H9 (cell line): Measurements from ENCODE around the gene WFDC1. TPM values are rescaled to one million over a fixed set of nuclear protein-coding genes. Genes with fewer than 3 reads are reported as not detected.

Experiments used
- DNase-seq: peaks from one replicate; pipeline ENCODE4 v3.0.0-alpha.2; 2017
- H2AFZ ChIP-seq: one replicate; pipeline ENCODE4 v1.6.1; 2013; ENCODE audit warnings: mild to moderate bottlenecking, low read length, control low read depth, moderate library complexity
- H2AK5ac ChIP-seq: 2 replicates; pipeline ENCODE4 v1.6.1; 2013; ENCODE audit warnings: low read length, control low read depth, mixed read lengths; ENCODE audit not compliant: insufficient read length
- H2BK120ac ChIP-seq: one replicate; pipeline ENCODE4 v1.6.1; 2013; ENCODE audit warnings: low read depth, mild to moderate bottlenecking, low read length, control low read depth, inconsistent platforms; ENCODE audit not compliant: poor library complexity, severe bottlenecking
- H2BK12ac ChIP-seq: 2 replicates; pipeline ENCODE4 v1.6.1; 2013; ENCODE audit warnings: low read length, control low read depth, mixed read lengths, low read depth; ENCODE audit not compliant: insufficient read length
- H2BK15ac ChIP-seq: 2 replicates; pipeline ENCODE4 v1.6.1; 2013; ENCODE audit warnings: low read depth, low read length, control low read depth
- H2BK20ac ChIP-seq: one replicate; pipeline ENCODE4 v1.6.1; 2013; ENCODE audit warnings: low read depth, mild to moderate bottlenecking, low read length, control low read depth, inconsistent platforms; ENCODE audit not compliant: poor library complexity, severe bottlenecking
- H2BK5ac ChIP-seq: 2 replicates; pipeline ENCODE4 v1.6.1; 2013; ENCODE audit warnings: low read length, control low read depth, mixed read lengths; ENCODE audit not compliant: insufficient read length
- H3K14ac ChIP-seq: 2 replicates; pipeline ENCODE4 v1.6.1; 2013; ENCODE audit warnings: low read length, control low read depth; ENCODE audit not compliant: insufficient read depth
- H3K18ac ChIP-seq: 2 replicates; pipeline ENCODE4 v1.6.1; 2013; ENCODE audit warnings: low read depth, mild to moderate bottlenecking, mixed read lengths, low read length, control low read depth; ENCODE audit not compliant: insufficient read length
- H3K23ac ChIP-seq: 2 replicates; pipeline ENCODE4 v1.6.1; 2013; ENCODE audit warnings: low read length, control low read depth, mixed read lengths, low read depth; ENCODE audit not compliant: insufficient read length
- H3K23me2 ChIP-seq: 2 replicates; pipeline ENCODE4 v1.6.1; 2013; ENCODE audit warnings: low read depth, mild to moderate bottlenecking, mixed read lengths, low read length, control low read depth; ENCODE audit not compliant: insufficient read length, poor library complexity, severe bottlenecking
- H3K27ac ChIP-seq: 2 replicates; pipeline ENCODE4 v1.5.1; 2013; ENCODE audit warnings: low read length, control low read depth, mixed read lengths, low read depth; ENCODE audit not compliant: insufficient read length
- H3K27me3 ChIP-seq: 2 replicates; pipeline ENCODE4 v1.6.1; 2013; ENCODE audit warnings: low read length, control low read depth, inconsistent platforms; ENCODE audit not compliant: insufficient read depth
- H3K4ac ChIP-seq: 2 replicates; pipeline ENCODE4 v1.6.1; 2013; ENCODE audit warnings: low read depth, mild to moderate bottlenecking, control low read depth, inconsistent platforms, low read length, moderate library complexity
- H3K4me1 ChIP-seq: 2 replicates; pipeline ENCODE4 v1.6.1; 2013; ENCODE audit warnings: low read length, control low read depth, inconsistent platforms; ENCODE audit not compliant: insufficient read depth
- H3K4me2 ChIP-seq: 2 replicates; pipeline ENCODE4 v1.6.1; 2013; ENCODE audit warnings: low read length, control low read depth, mixed read lengths; ENCODE audit not compliant: insufficient read length, insufficient read depth
- H3K56ac ChIP-seq: 2 replicates; pipeline ENCODE4 v1.6.1; 2013; ENCODE audit warnings: low read depth, mild to moderate bottlenecking, mixed read lengths, low read length, control low read depth; ENCODE audit not compliant: insufficient read length
- H3K79me1 ChIP-seq: 2 replicates; pipeline ENCODE4 v1.6.1; 2013; ENCODE audit warnings: low read depth, mild to moderate bottlenecking, moderate library complexity, low read length, control low read depth, inconsistent platforms; ENCODE audit not compliant: insufficient read depth, poor library complexity, severe bottlenecking
- H3K79me2 ChIP-seq: 2 replicates; pipeline ENCODE4 v1.6.1; 2013; ENCODE audit warnings: low read length, control low read depth, inconsistent platforms; ENCODE audit not compliant: insufficient read depth
- H3K9ac ChIP-seq: 2 replicates; pipeline ENCODE4 v1.6.1; 2013; ENCODE audit warnings: low read length, control low read depth, mixed read lengths; ENCODE audit not compliant: insufficient read length; ENCODE audit errors: extremely low read depth
- H3K9me3 ChIP-seq: one replicate; pipeline ENCODE4 v1.6.1; 2013; ENCODE audit warnings: low read depth, low read length, inconsistent platforms; ENCODE audit not compliant: control insufficient read depth
- H3T11ph ChIP-seq: one replicate; pipeline ENCODE4 v1.6.1; 2013; ENCODE audit warnings: mild to moderate bottlenecking, low read length, control low read depth, inconsistent platforms
- H4K20me1 ChIP-seq: one replicate; pipeline ENCODE4 v1.6.1; 2013; ENCODE audit not compliant: control insufficient read depth, insufficient read length, insufficient read depth
- H4K5ac ChIP-seq: 2 replicates; pipeline ENCODE4 v1.6.1; 2013; ENCODE audit warnings: low read depth, mild to moderate bottlenecking, mixed read lengths, low read length, control low read depth; ENCODE audit not compliant: insufficient read length
- H4K8ac ChIP-seq: replicated peaks from 2 replicates; pipeline ENCODE4 v1.6.1; 2013; ENCODE audit warnings: low read length, control low read depth, mixed read lengths, low read depth; ENCODE audit not compliant: insufficient read length
- H4K91ac ChIP-seq: 2 replicates; pipeline ENCODE4 v1.6.1; 2013; ENCODE audit warnings: low read depth, mild to moderate bottlenecking, moderate library complexity, mixed read lengths, low read length, control low read depth; ENCODE audit not compliant: insufficient read length
- H3K27ac Mint-ChIP-seq, 3 experiments: 2 replicates in 2 of 3; 3 replicates in 1 of 3; pipeline ENCODE4 v1.8.0; 2020 to 2021; ENCODE audit warnings: mixed read lengths in 3 of 3, mild to moderate bottlenecking in 1 of 3, moderate library complexity in 1 of 3
- H3K27me3 Mint-ChIP-seq: 2 replicates; pipeline ENCODE4 v1.8.0; 2021; ENCODE audit warnings: low read depth, mild to moderate bottlenecking, moderate library complexity, mixed read lengths
- H3K36me3 Mint-ChIP-seq, 3 experiments: 2 replicates in 2 of 3; 3 replicates in 1 of 3; pipeline ENCODE4 v1.8.0; 2020 to 2021; ENCODE audit warnings: low read depth in 3 of 3, mixed read lengths in 3 of 3; ENCODE audit not compliant: insufficient read depth in 1 of 3
- H3K4me1 Mint-ChIP-seq, 2 experiments: 2 replicates each; pipeline ENCODE4 v1.8.0; 2020; ENCODE audit warnings: mixed read lengths in 2 of 2
- H3K4me3 Mint-ChIP-seq, 2 experiments: 2 replicates in 1 of 2; 3 replicates in 1 of 2; pipeline ENCODE4 v1.8.0; 2020 to 2021; ENCODE audit warnings: mild to moderate bottlenecking in 2 of 2, mixed read lengths in 2 of 2, moderate library complexity in 1 of 2
- H3K9me3 Mint-ChIP-seq, 2 experiments: 2 replicates in 1 of 2; 3 replicates in 1 of 2; pipeline ENCODE4 v1.8.0; 2020; ENCODE audit warnings: mild to moderate bottlenecking in 2 of 2, mixed read lengths in 2 of 2, moderate library complexity in 1 of 2
- CTCF ChIP-seq: fragments of 200-600 bp; sonication (generic); conservative IDR thresholded peaks from 3 replicates; pipeline ENCODE4 v1.8.0; 2021; ENCODE audit warnings: antibody characterized with exemption, mild to moderate bottlenecking
- WGBS: extraction: QIAGEN DNeasy Blood & Tissue Kit; methylation state at CpG from one replicate; pipeline ENCODE4 v1.1.7; 2013; ENCODE audit warnings: missing lambda C conversion rate, low lambda C conversion rate, mixed read lengths; ENCODE audit not compliant: insufficient read length; ENCODE audit errors: extremely low coverage; 5-methylcytosine and 5-hydroxymethylcytosine counted together
- total RNA-seq: library from RNA; stranded (reverse); gene quantifications from 2 replicates; pipeline ENCODE4 v1.2.1, GENCODE V29; 2021

Gene WFDC1
- total RNA-seq, 1 experiment from 2014 or later = 0.24 TPM

DNA sequence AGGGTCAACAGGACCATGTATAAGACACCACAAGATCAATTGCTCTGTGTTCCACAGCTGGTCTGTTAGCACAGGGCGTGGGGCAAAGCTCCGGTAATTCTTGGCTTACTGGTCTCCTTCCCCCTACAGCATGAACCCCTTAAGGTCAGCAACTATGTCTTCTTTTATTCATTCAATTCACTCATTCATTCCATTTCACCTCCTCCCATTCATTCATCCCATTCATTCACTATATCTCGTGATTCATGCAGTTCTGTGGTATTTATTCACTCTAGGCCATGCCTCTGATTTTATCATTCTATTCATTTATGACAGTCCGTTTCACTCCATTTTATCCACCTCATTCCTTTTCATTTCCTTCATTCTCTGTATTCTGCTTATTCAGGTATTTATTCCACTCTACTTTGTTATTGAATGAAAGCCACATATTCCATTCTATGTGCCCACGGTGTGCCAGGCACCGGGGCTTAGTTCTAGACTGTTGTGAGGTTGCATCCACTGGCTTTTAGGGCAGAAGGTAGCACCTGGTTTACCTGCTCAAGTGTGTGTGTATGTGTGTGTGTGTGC, 19.0 kb upstream of the WFDC1 start:
- Histone ChIP-seq H3K23ac (no peak overlapping the region), H2AK5ac (no peak overlapping the region), H3K27ac (no peak overlapping the region), H3K14ac (no peak overlapping the region), H4K91ac (no peak overlapping the region), H4K20me1 (no peaks in the 10 kb centered on the region), H3K23me2 (no peaks in the 10 kb centered on the region), H2BK15ac (no peak overlapping the region), H3K4me1 (no peaks in the 10 kb centered on the region; the same call in 1 of the 2 replicates), H3T11ph (no peak overlapping the region), H3K4ac (no peak overlapping the region), H3K79me1 (no peaks in the 10 kb centered on the region), H3K79me2 (no peaks in the 10 kb centered on the region), H4K8ac (no peak overlapping the region), H2BK5ac (no peak overlapping the region), H2BK12ac (no peak overlapping the region), H3K18ac (no peak overlapping the region), H3K9me3 (no peaks in the 10 kb centered on the region), H3K27me3 (no peaks in the 10 kb centered on the region), H3K56ac (no peak overlapping the region), H2BK20ac (no peak overlapping the region), H4K5ac (no peak overlapping the region), H2AFZ (no peak overlapping the region), H3K9ac (no peak overlapping the region), H3K4me2 (no peak overlapping the region), H2BK120ac (no peak overlapping the region)
- Mint-ChIP-seq H3K9me3 (no peaks in the 10 kb centered on the region), H3K4me3 (no peak overlapping the region), H3K27me3 (no peaks in the 10 kb centered on the region; the same call in 1 of the 2 replicates), H3K36me3 (no peaks in the 10 kb centered on the region), H3K27ac (no peak overlapping the region), H3K4me1 (peaks cover 10 to 11% of the 10 kb centered on the region in 2 experiments)
- DNase-seq = no peak
- 100% methylated on average over 2 of the region's 6 CpGs for WGBS
- no peak for TF ChIP-seq CTCF
